GM12878 (cell line): Measurements from ENCODE around the gene ARAP2. TPM values are rescaled to one million over a fixed set of nuclear protein-coding genes. Genes with fewer than 3 reads are reported as not detected.

Experiments used
- ATAC-seq: fragments of 200-7000 bp; cut with Tn5 transposase; 3 replicates; pipeline ENCODE4 v1.9.1; 2020; ENCODE audit warnings: mild to moderate bottlenecking, moderate library complexity
- BruUV-seq: library from RNA; stranded (reverse); fragments of 400-500 nt; replicated peaks from 2 replicates; lab custom pipeline; 2021; lab: Mats Ljungman, UMichigan
- CTCF ChIA-PET: fragments of 300-600 bp; sonication (Branson Sonifier 250); formaldehyde crosslinking; extraction: SDS; loops from one replicate; lab custom pipeline; 2021; ENCODE audit warnings: inconsistent platforms; lab: Yijun Ruan, JAX
- POLR2A ChIA-PET: fragments of 350-600 bp; formaldehyde crosslinking; extraction: SDS; loops from one replicate; lab custom pipeline; 2021; ENCODE audit warnings: inconsistent platforms; lab: Charles Lee
- RAD21 ChIA-PET: fragments of 300-600 bp; sonication (Branson Sonifier 250); formaldehyde crosslinking; loops from one replicate; lab custom pipeline; 2023; ENCODE audit warnings: antibody characterized with exemption; ENCODE audit not compliant: unreplicated experiment; lab: Charles Lee
- SMC1A ChIA-PET: fragments of 300-600 bp; sonication (Branson Sonifier 250); formaldehyde crosslinking; loops from one replicate; lab custom pipeline; 2023; ENCODE audit not compliant: unreplicated experiment, uncharacterized antibody; lab: Charles Lee
- DNase-seq: peaks from one replicate; pipeline ENCODE4 v3.0.0-alpha.2; 2011; ENCODE audit warnings: low read depth, low spot score
- FAIRE-seq: peaks from 3 replicates; lab custom pipeline; 2011; peaks lifted over from hg19 to GRCh38; lab: Jason Lieb, UNC
- H2AFZ ChIP-seq: 2 replicates; pipeline ENCODE4 v1.6.0; 2011; ENCODE audit warnings: low read depth, low read length, control low read depth; ENCODE audit not compliant: control insufficient read depth
- H3K27ac ChIP-seq: 2 replicates; pipeline ENCODE4 v1.5.1; 2011; ENCODE audit warnings: control low read depth; ENCODE audit not compliant: control insufficient read depth, insufficient read depth
- H3K27me3 ChIP-seq, 2 experiments: replicated peaks in 1 of 2; 2 replicates each; pipeline versions ENCODE4 v1.6.0 to v1.6.1; 2011; ENCODE audit warnings: low read length in 1 of 2; ENCODE audit not compliant: control insufficient read depth in 2 of 2, insufficient read depth in 2 of 2
- H3K36me3 ChIP-seq, 2 experiments: 2 replicates each; pipeline ENCODE4 v1.5.1; 2011; ENCODE audit warnings: low read length in 1 of 2; ENCODE audit not compliant: control insufficient read depth in 2 of 2, insufficient read depth in 2 of 2
- H3K4me1 ChIP-seq: 2 replicates; pipeline ENCODE4 v1.6.1; 2011; ENCODE audit warnings: mild to moderate bottlenecking, low read length, moderate library complexity, mixed read lengths; ENCODE audit not compliant: control insufficient read depth, insufficient read depth
- H3K4me2 ChIP-seq: 2 replicates; pipeline ENCODE4 v1.6.0; 2011; ENCODE audit warnings: control low read depth; ENCODE audit not compliant: control insufficient read depth, insufficient read depth
- H3K4me3 ChIP-seq: fragments of 200-600 bp; sonication (generic); 2 replicates; pipeline ENCODE4 v1.5.1; 2016
- H3K79me2 ChIP-seq: 2 replicates; pipeline ENCODE4 v1.6.0; 2011; ENCODE audit warnings: low read length; ENCODE audit not compliant: control insufficient read depth, insufficient read depth
- H3K9ac ChIP-seq: 2 replicates; pipeline ENCODE4 v1.8.0; 2011; ENCODE audit warnings: low read length, control low read depth, mixed read lengths; ENCODE audit not compliant: control insufficient read depth, insufficient read depth
- H3K9me3 ChIP-seq: replicated peaks from 3 replicates; pipeline ENCODE4 v1.5.1; 2011; ENCODE audit warnings: mild to moderate bottlenecking, low read length; ENCODE audit not compliant: control insufficient read depth, insufficient read depth
- H4K20me1 ChIP-seq: 2 replicates; pipeline ENCODE4 v1.6.0; 2011; ENCODE audit not compliant: control insufficient read depth, insufficient read depth
- ASH2L ChIP-seq: fragments of 300-600, 200-600 bp; sonication (generic); IDR thresholded peaks from 2 replicates; pipeline ENCODE4 v1.6.1; 2017; ENCODE audit warnings: low read depth, mild to moderate bottlenecking, borderline replicate concordance
- CTCF ChIP-seq, 3 experiments: IDR thresholded peaks in 2 of 3; conservative IDR thresholded peaks in 1 of 3; 2 replicates each; pipeline ENCODE4 v1.5.1; 2011; ENCODE audit warnings: low read depth in 3 of 3, low read length in 3 of 3, mild to moderate bottlenecking in 3 of 3, control low read depth in 2 of 3, moderate library complexity in 2 of 3, inconsistent platforms in 1 of 3, mixed read lengths in 1 of 3; ENCODE audit not compliant: control insufficient read depth in 2 of 3, insufficient read depth in 1 of 3; ENCODE audit errors: extremely low read depth in 1 of 3
- E2F4 ChIP-seq: IDR thresholded peaks from 2 replicates; pipeline ENCODE4 v1.6.1; 2012; ENCODE audit warnings: low read depth, low read length, improper control_type of control experiment
- FOXK2 ChIP-seq: fragments of 450-650 bp; IDR thresholded peaks from 2 replicates; pipeline ENCODE4 v1.6.1; 2017; ENCODE audit warnings: mild to moderate bottlenecking, moderate library complexity
- FOXM1 ChIP-seq: IDR thresholded peaks from 2 replicates; pipeline ENCODE4 v1.6.1; 2012; ENCODE audit warnings: low read depth, mild to moderate bottlenecking, inconsistent platforms, low read length, moderate library complexity
- LARP7 ChIP-seq: fragments of 450-650 bp; IDR thresholded peaks from 2 replicates; pipeline ENCODE4 v1.6.1; 2017; ENCODE audit warnings: mild to moderate bottlenecking
- MEF2B ChIP-seq: fragments of 450-650 bp; IDR thresholded peaks from 2 replicates; pipeline ENCODE4 v1.6.1; 2018; ENCODE audit warnings: mild to moderate bottlenecking, moderate library complexity; ENCODE audit not compliant: partially characterized antibody, poor library complexity, severe bottlenecking
- MYB ChIP-seq: fragments of 150-350 bp; IDR thresholded peaks from 2 replicates; pipeline ENCODE4 v1.6.1; 2014; ENCODE audit warnings: mild to moderate bottlenecking, low read depth, low read length, borderline replicate concordance
- NBN ChIP-seq: fragments of 450-650 bp; IDR thresholded peaks from 2 replicates; pipeline ENCODE4 v1.6.1; 2016
- NFYB ChIP-seq: IDR thresholded peaks from 2 replicates; pipeline ENCODE4 v1.6.1; 2011; ENCODE audit warnings: low read depth, mild to moderate bottlenecking, low read length, improper control_type of control experiment, moderate library complexity; ENCODE audit not compliant: insufficient read depth
- PAX8 ChIP-seq: fragments of 450-650 bp; IDR thresholded peaks from 2 replicates; pipeline ENCODE4 v1.6.1; 2017; ENCODE audit warnings: mild to moderate bottlenecking, moderate library complexity
- SIX5 ChIP-seq: IDR thresholded peaks from 2 replicates; pipeline ENCODE4 v1.6.1; 2011; ENCODE audit warnings: mild to moderate bottlenecking, low read depth, low read length, moderate library complexity; ENCODE audit not compliant: severe bottlenecking
- USF1 ChIP-seq: IDR thresholded peaks from 2 replicates; pipeline ENCODE4 v1.6.1; 2011; ENCODE audit warnings: borderline replicate concordance, low read depth, mild to moderate bottlenecking, moderate library complexity, mixed read lengths, low read length; ENCODE audit not compliant: insufficient read depth; ENCODE audit errors: extremely low read length
- ZBTB4 ChIP-seq: fragments of 450-650 bp; formaldehyde crosslinking; IDR thresholded peaks from 2 replicates; pipeline ENCODE4 v1.4.0; 2022; ENCODE audit warnings: mild to moderate bottlenecking, moderate library complexity
- WGBS: methylation state at CpG from one replicate; pipeline ENCODE4 v1.1.6; 2016; ENCODE audit warnings: low lambda C conversion rate; ENCODE audit not compliant: insufficient replicate concordance, insufficient coverage; ENCODE audit errors: missing lambda C conversion rate; 5-methylcytosine and 5-hydroxymethylcytosine counted together
- in situ Hi-C: fragments of 300-500 bp; cut with MboI; formaldehyde crosslinking; loops from 9 replicates; pipeline ENCODE4 v1.14.3; 2018; ENCODE audit warnings: mixed read lengths
- intact Hi-C: fragments of 100-400 bp; cut with micrococcal nuclease; formaldehyde crosslinking; loops from one replicate; pipeline ENCODE4 v1.14.2; 2022; ENCODE audit not compliant: unreplicated experiment
- polyA plus RNA-seq, 11 experiments: library from polyadenylated mRNA; depleted of rRNA in 4 of 11; unstranded in 6 of 11; stranded (reverse) in 5 of 11; fragments of >200 nt; fragmentation: Nextera tagmentation in 4 of 11; fragmentation: Illumina TruSeq in 1 of 11; extraction: Ambion mirVana in 4 of 11; extraction: Trizol in 1 of 11; gene quantifications; 1 replicate in 1 of 11; 2 replicates in 10 of 11; pipeline versions ENCODE4 v1.2.1 to v1.2.3, GENCODE V29; 2011 to 2016; ENCODE audit warnings: inconsistent platforms in 2 of 11, missing spikeins in 2 of 11, low read depth in 1 of 11
- total RNA-seq, 4 experiments: library from RNA; depleted of rRNA in 3 of 4; stranded (reverse); fragments of >200 nt in 3 of 4; fragmentation: Illumina TruSeq in 1 of 4; extraction: Trizol in 1 of 4; gene quantifications; 2 replicates each; pipeline versions ENCODE4 v1.2.1 to v1.2.3, GENCODE V29; 2013 to 2021

Gene ARAP2
- total and polyA plus RNA-seq, 10 of the 15 experiments (the other 5 are each of a cell fraction or from before 2014, with no cell fraction given): 5.4 to 36.1 (median 12.2) TPM

- no peak for TF ChIP-seq E2F4
These were observed 12.1 kb upstream of the ARAP2 start (continued) for GRCh38 chr4:36256398-36256891.

GRCh38 chr4:36255577-36255976 lies 11.3 kb upstream of the ARAP2 start:
- Histone ChIP-seq H2AFZ (peak overlapping the region; percentile 63), H3K9ac (no peak overlapping the region), H3K27me3 (no peaks in the 10 kb centered on the region), H3K4me1 (peaks cover 11% of the 10 kb centered on the region), H3K4me2 (peak overlapping the region; percentile 75), H3K27ac (peak overlapping the region; percentile 85), H3K9me3 (no peaks in the 10 kb centered on the region; the same call in 2 of the 3 replicates), H4K20me1 (no peaks in the 10 kb centered on the region), H3K36me3 (no peaks in the 10 kb centered on the region), H3K79me2 (no peaks in the 10 kb centered on the region), H3K4me3 (no peak overlapping the region)
- intact Hi-C loops: loop anchor here (1.0 kb wide), 1 partner anchor 31 kb away; no protein-coding TSS in a partner anchor
- in situ Hi-C loops: no loop called here
- RAD21 ChIA-PET: interaction anchor here (1.0 to 5.6 kb wide), 8 partner anchors 12 to 143 kb away, joined by 3 to 51 read pairs (median 6); partner anchors contain the start of gene ARAP2
- SMC1A ChIA-PET: interaction anchor here (0.9 to 8.0 kb wide), 11 partner anchors 12 to 143 kb away, joined by 4 to 78 read pairs (median 13); partner anchors contain the start of gene ARAP2
- ATAC-seq (peak; percentile 87), FAIRE-seq (peak; percentile 86), DNase-seq (peak; percentile 92)
- CTCF ChIA-PET: interaction anchor here (1.5 kb wide), 1 partner anchor 22 kb away, joined by 6 read pairs; no protein-coding TSS in a partner anchor
- BruUV-seq: no TSS peak
- POLR2A ChIA-PET: interaction anchor here (1.1 to 2.4 kb wide), 2 partner anchors 14 to 31 kb away, joined by 5 to 7 read pairs; no protein-coding TSS in a partner anchor
- WGBS: 5% methylated on average over 2 of the region's 2 CpGs
- TF ChIP-seq MEF2B (peak; percentile 36), USF1 (no peak), NBN (no peak), FOXM1 (peak; percentile 84), CTCF (IDR thresholded peaks at IDR 0.05 in 2 of 3, conservative IDR thresholded peaks at IDR 0.05 in 1 of 3; ENCODE audit: control insufficient read depth in 2 of 3, extremely low read depth in 1 of 3, insufficient read depth in 1 of 3, low read depth in 3 of 3, low read length in 3 of 3) (no peak), PAX8 (peak; percentile 93; the same call in 1 of the 2 replicates), FOXK2 (no peak), LARP7 (no peak), SIX5 (no peak), NFYB (no peak), MYB (no peak), ZBTB4 (CRISPR knock-in tag) (0 out of 2 replicates have a peak, but pooled peaks have one; percentile 33), ASH2L (no peak; the same call in 1 of the 2 replicates)
